AG09309 (cell line): ENCODE measurements around the gene MEIS2.

ENCODE experiments used
- DNase-seq: peaks from one replicate; pipeline ENCODE4 v3.0.0-alpha.2; 2010; ENCODE audit warnings: low read depth
- H3K4me3 ChIP-seq: 2 replicates; pipeline ENCODE4 v1.5.1; 2011; ENCODE audit warnings: mild to moderate bottlenecking, low read depth, low read length, moderate library complexity; ENCODE audit not compliant: control insufficient read depth
- CTCF ChIP-seq: IDR thresholded peaks from 2 replicates; pipeline ENCODE4 v1.5.1; 2011; ENCODE audit warnings: mild to moderate bottlenecking, low read depth, low read length, inconsistent platforms; ENCODE audit not compliant: insufficient read depth, control insufficient read depth; ENCODE audit errors: missing control alignments

The MEIS2 gene

GRCh38 chr15:36880913-36881460, 219.4 kb downstream of the MEIS2 start:
- no peak for TF ChIP-seq CTCF
- DNase-seq: no peak
- H3K4me3 ChIP-seq: no peak overlapping the region

- TF ChIP-seq CTCF: no peak
- no peak overlapping the region for H3K4me3 ChIP-seq
- DNase-seq: no peak
These were observed 220.0 kb downstream of the MEIS2 start for GRCh38 chr15:36880224-36880912.

DNA sequence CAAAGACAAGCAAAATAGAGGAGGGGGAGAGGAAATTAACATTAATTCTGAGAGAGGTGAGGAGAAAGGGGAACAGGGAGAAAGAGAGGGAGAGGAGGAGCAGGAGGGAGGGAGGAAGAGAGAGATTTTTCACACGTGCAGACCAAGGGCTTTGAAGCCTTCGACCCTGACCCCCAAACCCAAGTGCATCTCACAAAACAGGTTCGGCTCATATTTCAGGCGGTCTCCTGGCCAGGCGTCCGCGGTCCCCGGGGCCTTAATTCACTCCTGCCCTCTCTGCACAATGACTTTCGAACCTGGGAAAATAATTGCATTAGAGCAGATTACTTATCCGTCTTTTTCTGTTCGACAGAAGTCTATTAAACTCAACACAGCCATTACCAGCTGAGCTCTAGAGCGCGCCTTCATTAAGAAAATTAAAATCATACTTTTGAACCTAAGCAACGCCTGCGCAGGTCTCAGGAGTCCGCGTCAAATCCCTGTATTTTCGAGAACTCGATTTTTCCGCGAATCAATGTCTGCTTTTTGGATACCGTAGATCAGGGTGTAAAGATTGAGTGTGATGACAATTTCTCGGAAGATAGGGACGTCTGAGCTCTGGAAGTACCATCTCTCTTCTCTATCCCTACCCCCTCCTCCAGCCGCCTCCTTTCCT, 220.7 kb downstream of the MEIS2 start:
- no peak for TF ChIP-seq CTCF
- H3K4me3 ChIP-seq: no peak overlapping the region
- no peak for DNase-seq

GRCh38 chr15:36878684-36879262, 221.6 kb downstream of the MEIS2 start:
- TF ChIP-seq CTCF: no peak
- DNase-seq: no peak
- H3K4me3 ChIP-seq: no peak overlapping the region

- H3K4me3 ChIP-seq: peak overlapping the region; percentile 4; the same call in 1 of the 2 replicates
- no peak for DNase-seq
- TF ChIP-seq CTCF: no peak
These were observed 222.3 kb downstream of the MEIS2 start for GRCh38 chr15:36877796-36878683.

DNA sequence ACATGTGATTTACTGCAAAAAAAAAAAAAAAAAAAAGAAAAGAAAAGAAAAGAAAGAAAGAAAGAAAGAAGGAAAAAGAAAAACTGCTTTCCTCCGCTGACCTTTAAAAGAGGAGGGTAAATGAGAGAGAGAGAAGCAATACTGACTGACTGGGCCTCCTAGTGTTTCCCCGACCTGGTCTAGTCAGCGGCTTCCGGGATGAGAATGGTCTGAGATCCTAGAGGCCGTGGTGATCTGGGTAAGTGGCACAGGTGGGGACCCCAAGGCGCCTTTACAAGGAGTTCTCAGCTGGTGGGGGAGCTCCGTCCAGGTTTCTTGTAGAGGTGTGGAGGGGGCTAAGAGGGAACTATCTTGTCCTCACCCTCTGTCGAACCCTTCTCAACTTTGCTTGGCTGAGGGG, 223.1 kb downstream of the MEIS2 start:
- no peak overlapping the region for H3K4me3 ChIP-seq
- DNase-seq: no peak
- TF ChIP-seq CTCF: no peak
